8988T (cell line): ENCODE data around the gene FOXN4.
A peak's percentile ranks its signal among the peaks of the same experiment; 100 is the strongest.

ENCODE experiments used
- DNase-seq: peaks from one replicate; pipeline ENCODE4 v3.0.0; 2011

The FOXN4 gene

GRCh38 chr12:109277899-109278762, 31.0 kb downstream of the FOXN4 start:
- no peak for DNase-seq

DNA sequence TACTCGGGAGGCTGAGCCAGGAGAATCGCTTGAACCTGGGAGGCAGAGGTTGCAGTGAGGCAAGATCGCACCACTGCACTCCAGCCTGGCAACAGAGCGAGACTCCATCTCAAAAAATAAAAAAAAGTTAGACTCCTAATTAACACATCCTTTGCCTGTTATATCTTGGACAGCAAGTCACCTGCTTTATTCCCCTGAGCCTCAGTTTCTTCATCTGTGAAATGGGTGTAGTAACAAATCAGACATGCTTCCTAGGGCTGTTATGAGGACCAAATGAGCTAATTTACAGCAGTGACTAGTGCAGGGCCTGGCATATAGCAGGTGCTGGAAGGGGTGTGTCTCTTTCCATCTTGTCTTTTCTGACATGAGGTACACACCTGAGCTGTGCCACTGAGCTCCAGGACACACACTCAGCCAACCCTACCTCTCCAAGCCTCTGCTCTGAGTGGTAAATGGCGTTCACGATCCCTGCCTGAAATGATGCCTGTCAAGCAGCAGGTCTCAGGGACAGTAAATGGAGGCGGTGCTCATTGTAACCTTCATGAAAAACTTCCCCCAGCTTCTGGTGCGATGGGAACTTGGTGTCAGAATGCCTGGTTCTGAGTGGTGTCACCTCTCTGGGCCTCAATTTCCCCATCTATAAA, 31.7 kb downstream of the FOXN4 start:
- DNase-seq: no peak

DNA sequence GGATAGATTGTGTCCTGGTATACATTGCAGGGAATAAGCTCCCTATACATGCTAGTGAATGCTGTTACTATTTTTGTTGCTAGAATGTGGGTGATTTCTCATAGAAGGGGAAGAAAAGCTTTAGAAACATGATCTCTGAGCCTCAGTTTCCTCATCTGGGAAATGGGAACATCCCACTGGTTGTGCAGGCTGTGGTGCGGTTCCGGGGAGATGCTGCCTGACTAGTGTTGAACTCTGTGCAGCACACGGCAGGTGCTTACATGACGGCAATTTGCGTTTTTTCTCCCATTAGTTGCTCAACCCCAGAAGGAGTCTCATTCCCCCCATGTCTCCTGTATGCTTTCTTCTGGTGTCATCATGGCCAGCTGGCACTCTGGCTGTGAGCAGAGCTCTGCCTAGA, 32.9 kb downstream of the FOXN4 start:
- no peak for DNase-seq

GRCh38 chr12:109275173-109275572, 33.9 kb downstream of the FOXN4 start:
- no peak for DNase-seq

DNA sequence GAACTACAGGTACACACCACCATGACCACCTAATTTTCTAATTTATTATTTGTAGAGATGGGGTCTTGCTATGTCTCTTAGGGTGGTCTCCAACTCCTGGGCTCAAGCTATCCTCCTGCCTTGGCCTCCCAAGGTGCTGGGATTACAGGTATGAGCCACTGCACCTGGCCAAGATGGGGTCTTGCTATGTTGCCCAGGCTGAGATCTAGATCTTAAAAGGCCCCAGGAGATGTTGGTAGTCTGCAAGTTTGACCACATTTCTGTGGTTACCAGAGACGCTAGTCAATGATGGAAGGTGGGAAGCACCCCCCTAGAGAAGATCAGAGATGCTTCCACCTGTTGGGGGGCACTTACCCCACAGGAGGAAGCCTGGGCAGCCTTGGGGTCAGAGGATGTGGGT, 34.7 kb downstream of the FOXN4 start:
- no peak for DNase-seq

- DNase-seq: no peak
Observed at GRCh38 chr12:109273354-109273753, 35.7 kb downstream of the FOXN4 start.

- DNase-seq: no peak
Observed at GRCh38 chr12:109271418-109271817, 37.7 kb downstream of the FOXN4 start.

DNA sequence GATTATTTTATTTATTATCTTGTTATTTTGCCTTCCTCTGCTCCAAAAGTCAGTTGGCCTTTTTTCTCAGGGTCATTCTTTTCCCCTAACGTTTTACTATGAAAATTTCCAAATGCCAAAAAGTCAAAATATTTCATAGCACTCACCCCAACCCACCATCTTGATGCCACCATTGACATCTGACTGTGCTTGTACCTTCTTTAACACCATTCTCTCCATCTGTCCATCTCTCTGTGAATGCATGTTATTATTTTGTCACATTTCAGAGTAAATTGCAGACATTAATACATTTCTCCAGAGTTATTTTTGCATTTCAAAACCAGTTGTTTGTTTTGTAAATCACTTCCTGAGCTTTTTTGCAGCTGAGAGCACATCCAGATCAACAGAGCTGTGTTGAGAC, 38.6 kb downstream of the FOXN4 start:
- no peak for DNase-seq

GRCh38 chr12:109269428-109269827, 39.7 kb downstream of the FOXN4 start:
- no peak for DNase-seq

DNA sequence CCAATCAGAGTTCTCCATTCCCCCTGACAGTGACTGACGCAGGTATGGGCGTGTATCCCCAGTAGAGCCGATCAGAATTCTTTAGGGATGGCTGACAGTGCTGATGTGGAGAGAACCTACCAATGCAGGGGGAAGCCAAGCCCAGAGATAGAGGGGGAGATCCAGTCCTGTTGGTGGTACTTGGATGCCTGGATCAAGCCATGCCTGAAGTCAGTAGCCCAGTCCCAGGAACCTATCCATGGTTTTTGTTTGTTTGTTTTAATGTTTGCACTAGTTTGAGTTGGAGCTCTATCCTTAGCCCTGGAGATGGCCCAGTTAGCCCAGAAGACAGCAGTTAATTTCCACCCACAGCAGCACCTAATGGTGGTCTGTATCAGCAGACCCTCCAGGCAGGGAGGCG, 40.2 kb downstream of the FOXN4 start:
- no peak for DNase-seq

GRCh38 chr12:109267361-109267760, 41.7 kb downstream of the FOXN4 start:
- DNase-seq: no peak

GRCh38 chr12:109266106-109266879, 42.8 kb downstream of the FOXN4 start:
- DNase-seq: no peak

- no peak for DNase-seq
Observed at GRCh38 chr12:109264943-109265650, 44.0 kb downstream of the FOXN4 start.

DNA sequence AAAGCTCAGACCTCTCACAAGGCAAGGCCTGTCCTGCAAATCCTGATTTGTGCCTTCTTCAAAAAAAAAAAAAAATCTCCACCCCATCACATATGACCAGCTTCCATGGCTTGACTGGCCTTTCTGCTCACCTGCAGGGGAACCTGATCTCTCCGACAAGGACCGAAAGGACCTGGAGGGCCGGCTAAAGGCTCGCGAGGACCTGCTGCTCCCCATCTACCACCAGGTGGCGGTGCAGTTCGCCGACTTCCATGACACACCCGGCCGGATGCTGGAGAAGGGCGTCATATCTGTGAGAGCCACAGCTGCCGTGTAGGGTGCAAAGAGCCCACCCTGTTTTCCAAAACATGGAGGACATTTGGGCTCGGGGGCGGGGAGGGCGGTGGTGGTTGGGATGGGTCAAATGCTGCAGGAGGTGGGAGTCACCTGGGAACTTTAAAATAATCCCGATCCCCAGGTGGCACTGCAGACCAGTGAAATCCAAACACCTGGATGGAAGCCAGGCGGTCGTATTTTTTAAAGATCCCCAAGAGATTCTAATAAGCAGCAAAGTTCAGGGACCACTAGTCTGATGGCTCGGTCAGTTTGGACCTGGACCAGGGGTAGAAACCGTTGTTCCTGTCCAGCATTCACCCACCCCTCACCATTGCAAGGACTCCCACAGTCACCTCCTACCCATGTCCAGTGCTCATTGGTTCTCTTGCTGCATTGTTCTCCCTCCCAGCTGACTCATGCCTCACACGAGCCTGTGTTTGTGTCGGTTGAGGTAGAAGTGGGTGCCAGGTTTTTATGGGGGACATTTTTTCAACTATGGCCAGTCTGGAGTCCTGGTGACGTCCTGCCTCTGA, 44.8 kb downstream of the FOXN4 start:
- DNase-seq: peak; percentile 92

DNA sequence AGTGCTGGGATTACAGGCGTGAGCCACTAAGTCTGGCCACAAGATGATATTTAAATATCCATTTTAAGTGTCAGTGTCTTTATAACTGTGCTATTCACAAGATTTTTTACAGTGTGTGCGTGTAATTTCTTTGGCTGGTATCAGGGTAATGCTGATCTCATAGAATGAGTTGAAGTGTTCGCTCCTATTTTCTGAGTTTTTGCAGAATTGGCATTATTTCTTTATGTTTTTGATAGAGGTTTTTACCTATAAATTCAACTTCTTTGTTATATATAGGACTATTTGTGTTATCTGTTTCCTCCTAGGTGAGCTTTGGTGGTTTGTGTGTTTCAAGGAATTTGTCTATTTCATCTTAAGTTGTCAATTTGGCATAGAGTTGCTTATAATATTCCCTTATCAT, 45.6 kb downstream of the FOXN4 start:
- DNase-seq: no peak

GRCh38 chr12:109261939-109262338, 47.1 kb downstream of the FOXN4 start:
- no peak for DNase-seq

GRCh38 chr12:109261087-109261486, 48.0 kb downstream of the FOXN4 start:
- DNase-seq: no peak

- DNase-seq: no peak
Observed at GRCh38 chr12:109259545-109259895, 49.6 kb downstream of the FOXN4 start.

- no peak for DNase-seq
Observed at GRCh38 chr12:109258607-109259544, 50.2 kb downstream of the FOXN4 start.

DNA sequence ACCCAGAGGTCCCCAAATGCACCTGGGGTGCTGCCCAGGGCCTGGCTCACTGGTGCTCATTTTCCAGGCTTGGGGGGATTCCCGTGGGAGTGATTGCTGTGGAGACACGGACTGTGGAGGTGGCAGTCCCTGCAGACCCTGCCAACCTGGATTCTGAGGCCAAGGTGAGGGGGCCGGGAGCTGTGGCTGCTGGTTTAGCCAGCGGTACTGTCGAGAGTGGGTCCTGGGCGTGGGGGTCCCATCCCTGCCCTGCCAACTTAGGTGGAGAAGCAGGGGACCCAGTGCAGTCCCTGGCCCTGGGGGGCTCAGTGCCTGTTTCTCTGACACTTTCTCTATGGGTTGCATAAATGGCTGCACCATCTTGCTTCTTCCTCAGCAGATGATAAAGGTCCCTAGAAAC, 50.9 kb downstream of the FOXN4 start:
- DNase-seq: no peak

DNA sequence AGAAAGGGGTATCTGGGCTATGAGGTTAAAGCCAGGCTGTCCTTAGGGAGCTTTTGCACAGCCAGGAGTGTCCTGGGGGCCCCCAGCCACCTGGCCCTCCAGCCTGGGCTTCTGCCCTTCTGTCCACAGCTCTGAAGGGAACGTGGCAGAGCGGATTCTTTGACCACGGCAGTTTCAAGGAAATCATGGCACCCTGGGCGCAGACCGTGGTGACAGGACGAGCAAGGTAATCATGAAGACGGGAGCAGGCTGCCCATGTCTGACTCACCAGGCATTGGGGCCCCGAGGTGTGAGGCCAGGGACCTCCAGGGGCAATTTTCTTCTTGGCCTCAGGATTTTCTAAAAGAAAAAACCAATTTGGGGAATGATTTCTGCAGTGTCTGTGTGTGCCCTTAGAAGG, 53.1 kb downstream of the FOXN4 start:
- DNase-seq: no peak
